Right lung (tissue), 5 donors: ENCODE results near the gene FAM124A. TPM values are rescaled to one million over a fixed set of nuclear protein-coding genes. Genes with fewer than 3 reads are reported as not detected.

Source experiments
- DNase-seq, 2 donors: peaks; one replicate each; pipeline ENCODE4 v3.0.0-alpha.2; 2013
- polyA plus RNA-seq, 5 donors: library from polyadenylated mRNA; unstranded; fragments of 120-200 nt; gene quantifications; one replicate each; pipeline versions ENCODE4 v1.2.1 to v1.2.3, GENCODE V29; 2013; ENCODE audit warnings: inconsistent platforms in 1 of 5, low replicate concordance in 1 of 5; ENCODE audit not compliant: insufficient read length in 5 of 5, insufficient read depth in 1 of 5

FAM124A gene
- polyA plus RNA-seq, 5 donors = 5.1 to 7.4 (median 6.7) TPM

- no peak for DNase-seq
Measured at GRCh38 chr13:51333826-51334225, 111.6 kb downstream of the FAM124A start.

Other genes starting within 250 kb of the FAM124A start
- not detected for gene C13orf42, start 111.1 kb upstream of the FAM124A start, polyA plus RNA-seq
- 1 to 10 TPM in 1 of 5 donors, under 1 TPM in 4; 0.25 to 1.4 (median 0.65) TPM for gene SERPINE3, start 117.3 kb downstream of the FAM124A start, polyA plus RNA-seq
- gene INTS6, start 230.6 kb downstream of the FAM124A start, polyA plus RNA-seq = 10 to 100 TPM; 31.1 to 51.6 (median 47.5) TPM